Ascending aorta (tissue), 2 donors: ENCODE results near the gene RPF1. TPM values are rescaled to one million over a fixed set of nuclear protein-coding genes. Genes with fewer than 3 reads are reported as not detected.

Experiments used
- DNase-seq, 2 donors: peaks; one replicate each; pipeline ENCODE4 v3.0.0-alpha.2; 2019; ENCODE audit warnings: low spot score in 2 of 2
- H3K27ac ChIP-seq, 2 donors: fragments of 200-600 bp; sonication (generic); one replicate each; pipeline ENCODE4 v1.5.1; 2016 to 2017; ENCODE audit warnings: mild to moderate bottlenecking in 1 of 2
- H3K27me3 ChIP-seq: fragments of 200-600 bp; sonication (generic); one replicate; pipeline ENCODE4 v1.5.1; 2017
- H3K36me3 ChIP-seq, 2 donors: fragments of 200-600 bp; sonication (generic); one replicate each; pipeline ENCODE4 v1.5.1; 2016
- H3K4me1 ChIP-seq, 2 donors: fragments of 200-600 bp; sonication (generic); one replicate each; pipeline ENCODE4 v1.5.1; 2016 to 2017; ENCODE audit warnings: mild to moderate bottlenecking in 1 of 2
- H3K4me3 ChIP-seq, 2 donors: fragments of 200-600 bp; sonication (generic); one replicate each; pipeline ENCODE4 v1.5.1; 2016 to 2017; ENCODE audit warnings: mild to moderate bottlenecking in 1 of 2
- H3K9me3 ChIP-seq, 2 donors: fragments of 200-600 bp; sonication (generic); one replicate each; pipeline ENCODE4 v1.5.1; 2016
- CTCF ChIP-seq, 3 experiments: fragments of 200-600 bp in 2 of 3; fragments of 450-650 bp in 1 of 3; sonication (generic) in 2 of 3; IDR thresholded peaks; one replicate each; pipeline ENCODE4 v1.5.1; 2016 to 2019; ENCODE audit warnings: antibody characterized with exemption in 3 of 3, mild to moderate bottlenecking in 1 of 3, moderate library complexity in 1 of 3
- intact Hi-C: fragments of 100-400 bp; cut with DNase I; formaldehyde crosslinking; loops from one replicate; pipeline ENCODE4 v1.15.1; 2023
- total RNA-seq: library from RNA; depleted of rRNA; stranded (reverse); fragments of >200 nt; gene quantifications from one replicate; pipeline ENCODE4 v1.1.0, GENCODE V29; 2016

RPF1 gene
- total RNA-seq, 1 donor from 2014 or later, result 8.4 TPM

- intact Hi-C loops, result no loop called here
- no peaks in the 10 kb centered on the region for H3K27me3 ChIP-seq
Observed at GRCh38 chr1:84452436-84452835, 26.6 kb upstream of the RPF1 start.

GRCh38 chr1:84462118-84462517, 16.9 kb upstream of the RPF1 start:
- H3K9me3 ChIP-seq, result no peaks in the 10 kb centered on the region
- intact Hi-C loops, result no loop called here
- TF ChIP-seq CTCF (IDR thresholded peaks at IDR 0.05), result no peak
- H3K4me1 ChIP-seq, result no peaks in the 10 kb centered on the region
- H3K4me3 ChIP-seq, result no peak overlapping the region
- H3K27me3 ChIP-seq, result no peaks in the 10 kb centered on the region
- no peak overlapping the region for H3K27ac ChIP-seq
- no peaks in the 10 kb centered on the region for H3K36me3 ChIP-seq
- DNase-seq, result no peak

More at GRCh38 chr1:84452436-84452835, 26.6 kb upstream of the RPF1 start:
- no peaks in the 10 kb centered on the region for H3K36me3 ChIP-seq
- no peak for TF ChIP-seq CTCF (IDR thresholded peaks at IDR 0.05)
- H3K27ac ChIP-seq, result no peak overlapping the region
- no peaks in the 10 kb centered on the region for H3K4me1 ChIP-seq
- no peak overlapping the region for H3K4me3 ChIP-seq
- no peak for DNase-seq
- H3K9me3 ChIP-seq, result no peaks in the 10 kb centered on the region

GRCh38 chr1:84467298-84467697, 11.8 kb upstream of the RPF1 start:
- H3K27me3 ChIP-seq, result no peaks in the 10 kb centered on the region

GRCh38 chr1:84476225-84476624, 2.8 kb upstream of the RPF1 start:
- TF ChIP-seq CTCF (IDR thresholded peaks at IDR 0.05), result no peak
- no peaks in the 10 kb centered on the region for H3K27me3 ChIP-seq
- H3K4me3 ChIP-seq, result no peak overlapping the region
- no peaks in the 10 kb centered on the region for H3K9me3 ChIP-seq
- H3K36me3 ChIP-seq, result no peaks in the 10 kb centered on the region
- H3K4me1 ChIP-seq, result peaks cover 0 to 9% of the 10 kb centered on the region in 2 donors
- H3K27ac ChIP-seq, result no peak overlapping the region
- DNase-seq, result no peak
- intact Hi-C loops, result no loop called here

More at GRCh38 chr1:84467298-84467697, 11.8 kb upstream of the RPF1 start:
- no peak for DNase-seq
- H3K4me3 ChIP-seq, result no peak overlapping the region
- intact Hi-C loops, result no loop called here
- TF ChIP-seq CTCF (IDR thresholded peaks at IDR 0.05), result no peak
- H3K27ac ChIP-seq, result no peak overlapping the region
- H3K36me3 ChIP-seq, result no peaks in the 10 kb centered on the region
- no peaks in the 10 kb centered on the region for H3K4me1 ChIP-seq
- no peaks in the 10 kb centered on the region for H3K9me3 ChIP-seq

DNA sequence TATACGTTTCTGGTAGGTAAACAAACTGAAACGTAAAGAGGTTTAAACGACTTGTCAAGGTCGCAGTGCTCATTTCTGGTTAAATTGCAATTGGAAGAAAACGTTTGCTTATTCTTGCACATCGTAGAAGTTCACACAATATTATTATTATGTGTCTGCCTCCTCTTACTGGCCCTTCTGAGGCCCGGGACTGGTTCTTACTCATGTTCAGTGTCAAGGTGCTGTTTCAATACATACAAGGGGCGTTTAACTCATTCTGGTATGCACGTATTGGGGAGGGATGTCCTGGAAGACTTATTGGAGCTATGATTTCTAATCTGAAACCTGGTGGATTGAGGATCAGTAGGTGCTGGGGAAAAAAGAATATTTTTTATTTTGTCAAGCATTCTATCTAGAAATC, 932 bp downstream of the RPF1 start:
- no peak for DNase-seq
- H3K27ac ChIP-seq, result peak overlapping the region; percentile 82 to 87
- intact Hi-C loops, result loop anchor here (1.0 kb wide), 1 partner anchor 25 kb away; no protein-coding TSS in a partner anchor

More for the DNA sequence above, 932 bp downstream of the RPF1 start:
- H3K4me3 ChIP-seq, result peak overlapping the region; percentile 80 to 81
- no peaks in the 10 kb centered on the region for H3K9me3 ChIP-seq
- TF ChIP-seq CTCF (IDR thresholded peaks at IDR 0.05), result no peak
- no peaks in the 10 kb centered on the region for H3K27me3 ChIP-seq
- peaks cover 0 to 17% of the 10 kb centered on the region in 2 donors for H3K36me3 ChIP-seq
- peaks cover 0 to 10% of the 10 kb centered on the region in 2 donors for H3K4me1 ChIP-seq
